RPMI7951 (cell line): ENCODE data around the gene TBC1D4. TPM values are rescaled to one million over a fixed set of nuclear protein-coding genes. Genes with fewer than 3 reads are reported as not detected.

Experiments
- DNase-seq: peaks from one replicate; pipeline ENCODE4 v3.0.0-alpha.2; 2012; ENCODE audit warnings: low read depth
- total RNA-seq: library from RNA; depleted of rRNA; stranded (reverse); fragments of >200 nt; shearing (Covaris generic); gene quantifications from 2 replicates; pipeline ENCODE4 v1.2.3, GENCODE V29; 2014

TBC1D4 gene
- total RNA-seq, 1 experiment from 2014 or later = 16.7 TPM

DNA sequence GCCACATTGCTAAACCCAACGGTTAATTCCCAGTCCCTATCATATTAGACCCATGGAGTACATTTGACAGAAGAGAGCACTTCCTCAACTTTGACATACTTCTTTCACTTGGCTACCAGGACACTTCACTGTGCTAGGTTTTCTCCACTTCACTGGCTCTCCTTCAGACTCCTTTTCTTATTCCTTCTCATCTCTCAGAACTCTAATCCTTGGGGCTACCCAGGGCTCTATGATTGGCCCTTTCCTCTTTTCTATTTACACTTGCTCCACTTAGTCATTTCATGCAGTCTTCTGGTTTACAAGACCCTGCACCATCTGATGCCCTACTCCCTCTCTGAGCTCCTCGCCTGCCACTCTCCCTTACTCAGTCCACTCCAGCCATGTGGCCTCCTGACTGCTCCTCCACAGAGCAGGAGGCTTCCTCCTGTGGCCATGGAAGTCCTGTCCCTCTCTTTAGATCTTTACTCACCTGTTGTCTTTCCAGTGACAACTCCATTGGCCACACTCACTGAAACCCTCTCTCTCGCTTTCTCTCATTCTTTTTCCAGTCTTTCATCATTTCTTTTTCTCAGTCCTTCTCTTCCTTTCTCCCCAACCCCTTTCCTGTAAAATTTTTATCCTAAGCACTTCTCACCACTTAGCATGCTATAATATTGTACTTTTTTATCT, 90.4 kb downstream of the TBC1D4 start:
- no peak for DNase-seq

GRCh38 chr13:75390229-75390628, 91.7 kb downstream of the TBC1D4 start:
- no peak for DNase-seq

GRCh38 chr13:75385708-75386083, 96.3 kb downstream of the TBC1D4 start:
- DNase-seq = no peak

DNA sequence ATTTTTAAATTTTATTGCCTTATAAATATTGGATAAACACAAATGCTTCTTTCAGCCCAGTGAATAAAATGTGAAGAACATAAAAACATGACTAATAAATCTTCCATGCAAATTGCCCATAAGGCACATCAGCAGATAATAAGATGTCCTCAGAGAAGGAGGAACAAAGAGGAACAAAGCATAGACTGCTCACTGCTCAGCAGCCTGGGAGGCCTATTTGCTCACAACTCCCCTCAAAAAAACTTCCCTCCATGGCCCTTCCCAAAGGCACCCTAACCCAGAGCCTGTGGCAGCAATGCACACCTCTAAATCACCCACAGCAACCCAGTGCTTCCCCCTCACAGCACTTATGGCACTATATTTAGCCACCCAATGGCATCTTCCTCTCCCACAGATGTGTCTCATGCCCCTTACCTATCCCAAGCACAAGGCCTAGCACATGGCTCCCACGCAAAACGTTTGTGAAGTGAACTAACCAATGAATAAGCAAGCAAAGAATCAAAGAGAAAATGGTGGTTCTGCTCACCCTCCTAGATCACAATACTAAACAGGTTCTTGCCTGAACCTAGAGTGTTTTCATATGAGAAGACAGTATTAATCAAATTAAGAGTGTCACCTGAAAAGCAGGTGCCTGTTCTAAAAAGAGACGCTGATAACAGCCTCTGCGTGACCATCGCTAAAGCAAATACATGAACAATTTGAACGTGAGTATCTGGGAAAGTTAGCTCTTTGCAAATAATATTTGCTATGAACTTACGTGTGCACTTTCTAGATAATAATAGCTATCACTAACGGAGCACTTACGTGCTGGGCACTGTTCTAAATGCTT, 96.9 kb downstream of the TBC1D4 start:
- DNase-seq = no peak

GRCh38 chr13:75383064-75383715, 98.8 kb downstream of the TBC1D4 start:
- DNase-seq = no peak

DNA sequence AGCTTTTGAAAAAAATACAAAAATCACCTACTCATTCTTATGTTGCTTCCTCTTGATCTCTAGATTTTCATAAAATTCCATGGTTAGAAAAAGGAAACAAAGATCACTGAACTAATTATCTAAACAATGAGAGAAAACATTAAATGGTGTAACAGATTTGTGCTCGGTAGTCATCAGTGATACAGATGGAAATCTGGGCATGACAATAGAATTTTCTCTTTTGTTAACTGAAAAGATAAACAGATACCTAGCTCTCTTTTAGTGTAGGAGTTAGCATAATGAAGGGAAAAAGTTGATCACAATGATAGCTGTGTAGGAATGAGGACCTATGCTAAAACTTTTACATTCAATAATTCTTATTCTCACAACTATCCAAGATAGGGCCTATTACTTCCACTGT, 103.7 kb downstream of the TBC1D4 start:
- no peak for DNase-seq

- no peak for DNase-seq
Observed at GRCh38 chr13:75376792-75377402, 105.1 kb downstream of the TBC1D4 start.

GRCh38 chr13:75375329-75375728, 106.6 kb downstream of the TBC1D4 start:
- no peak for DNase-seq

DNA sequence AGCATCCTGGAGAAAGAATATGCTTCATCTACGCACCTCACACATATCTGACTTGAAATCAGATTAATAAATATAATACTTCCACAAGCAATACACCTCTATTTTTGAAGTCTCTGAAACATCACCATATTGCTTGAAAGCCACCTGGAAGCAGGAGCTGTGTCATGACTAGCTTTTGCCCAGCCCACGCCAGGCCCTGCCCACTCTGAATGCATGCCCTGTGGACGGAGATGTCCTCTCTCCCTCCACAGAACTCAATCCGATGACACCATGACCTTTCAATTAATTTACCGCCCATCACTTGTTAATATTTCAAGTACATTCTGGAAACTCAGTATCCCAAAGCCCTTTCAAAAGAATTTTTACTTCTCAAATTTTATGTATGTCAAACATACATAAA, 108.0 kb downstream of the TBC1D4 start:
- DNase-seq = no peak

DNA sequence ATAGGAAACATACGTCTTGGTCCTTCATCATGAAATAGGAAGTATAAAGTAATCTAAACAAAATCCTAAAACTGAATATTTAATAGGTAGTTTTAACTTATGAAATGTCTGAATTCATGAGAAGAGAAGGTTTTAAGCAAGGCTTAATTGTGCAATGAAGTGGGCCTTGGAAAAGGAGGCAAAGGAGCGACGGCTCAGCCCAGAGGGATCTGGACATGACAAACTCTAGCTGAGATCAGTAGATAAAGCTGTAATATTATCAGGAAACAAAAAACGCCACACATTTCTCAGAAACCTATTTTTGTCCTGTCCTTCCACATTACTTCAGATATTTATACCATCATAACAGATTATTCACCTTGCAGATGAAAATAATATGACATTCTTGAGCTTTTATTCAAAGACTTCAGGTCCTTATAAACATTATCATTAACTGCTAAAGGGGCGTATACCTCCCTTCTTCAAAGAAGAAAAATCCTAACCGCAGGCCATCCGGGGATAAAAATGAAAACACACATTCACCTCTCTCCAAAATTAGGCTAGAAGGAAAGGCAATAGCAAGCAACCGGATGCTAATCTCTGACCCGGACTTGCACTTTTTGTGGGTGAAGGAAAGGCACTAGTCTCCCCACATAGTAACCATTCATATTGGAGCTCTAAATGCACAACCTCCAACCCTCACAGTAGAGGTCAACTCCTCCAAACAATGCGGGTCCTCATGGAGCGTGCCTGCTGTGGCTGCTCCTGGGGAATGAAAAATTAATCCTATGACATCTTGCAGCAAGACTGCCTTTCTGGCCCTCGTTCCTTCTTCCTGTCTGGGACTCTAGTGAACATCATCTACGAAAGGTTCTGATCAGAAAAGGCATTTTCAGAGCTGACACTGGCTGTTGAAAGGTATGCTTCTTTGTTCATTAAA, 108.8 kb downstream of the TBC1D4 start:
- DNase-seq = peak; percentile 24

DNA sequence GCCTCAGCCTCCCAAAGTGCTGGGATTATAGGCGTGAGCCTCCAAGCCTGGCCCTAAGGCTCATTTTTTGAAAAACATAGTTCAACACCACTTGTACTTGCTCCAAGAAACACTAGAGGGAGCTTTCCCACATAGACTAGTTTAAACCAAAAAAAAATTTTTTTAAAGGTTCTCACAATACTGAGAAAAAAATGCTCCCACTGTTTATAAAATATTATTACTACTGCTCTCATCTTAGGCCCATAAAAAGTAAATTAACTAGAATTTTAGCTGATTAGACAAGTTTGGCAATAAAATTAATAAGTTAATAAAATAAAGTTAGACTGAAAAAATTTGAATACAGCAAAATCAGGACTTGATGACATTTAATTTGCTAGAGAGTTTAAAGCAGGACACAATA, 109.5 kb downstream of the TBC1D4 start:
- peak; percentile 54 for DNase-seq

DNA sequence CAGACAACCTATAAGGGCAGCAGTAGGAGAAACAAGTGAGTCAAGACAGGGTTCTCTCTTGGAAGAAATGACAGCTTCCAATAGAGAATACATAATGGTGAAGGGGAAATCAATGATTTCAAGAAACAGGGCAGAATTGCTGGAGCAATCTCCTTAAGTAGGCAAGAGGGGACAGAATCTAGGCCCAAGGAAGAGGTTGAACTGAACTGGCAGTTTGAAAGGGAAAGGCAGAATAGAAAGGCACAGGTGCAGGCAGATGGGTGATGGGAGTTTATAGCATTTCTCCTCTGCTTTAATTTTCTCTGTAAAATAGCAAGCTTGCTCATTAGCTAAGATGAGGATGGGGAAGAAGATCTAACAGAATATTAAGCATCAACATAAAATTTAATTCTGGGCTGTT, 110.8 kb downstream of the TBC1D4 start:
- DNase-seq = no peak

- DNase-seq = no peak
Observed at GRCh38 chr13:75370774-75371173, 111.2 kb downstream of the TBC1D4 start.

GRCh38 chr13:75369981-75370380, 112.0 kb downstream of the TBC1D4 start:
- DNase-seq = no peak

- peak; percentile 86 for DNase-seq
Observed at GRCh38 chr13:75368167-75368566, 113.8 kb downstream of the TBC1D4 start.

GRCh38 chr13:75366380-75367280, 115.3 kb downstream of the TBC1D4 start:
- DNase-seq = no peak

- DNase-seq = peak; percentile 90
Observed at GRCh38 chr13:75365724-75366173, 116.2 kb downstream of the TBC1D4 start.

GRCh38 chr13:75364131-75364713, 117.7 kb downstream of the TBC1D4 start:
- DNase-seq = no peak

DNA sequence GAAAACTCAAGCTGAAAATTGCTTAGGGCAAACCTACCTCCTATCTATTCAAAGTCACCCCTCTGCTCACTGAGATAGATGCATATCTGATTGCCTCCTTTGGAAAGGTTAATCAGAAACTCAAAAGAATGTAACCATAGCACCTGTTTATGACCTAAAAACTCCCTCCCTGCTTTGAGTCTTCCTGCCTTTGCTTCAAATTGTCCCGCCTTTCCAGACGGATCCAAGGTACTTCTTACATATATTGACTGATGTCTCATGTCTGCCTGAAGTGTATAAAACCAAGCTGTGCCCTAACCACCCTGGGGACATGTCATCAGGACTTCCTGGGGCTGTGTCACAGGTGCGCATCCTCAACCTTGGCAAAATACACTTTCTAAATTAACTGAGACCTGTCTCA, 118.6 kb downstream of the TBC1D4 start:
- DNase-seq = no peak

GRCh38 chr13:75362026-75362425, 119.9 kb downstream of the TBC1D4 start:
- no peak for DNase-seq
